ENCODE results near the gene FLNC. TPM values are rescaled to one million over a fixed set of nuclear protein-coding genes. Genes with fewer than 3 reads are reported as not detected.

FLNC gene
- total and polyA plus RNA-seq, 2 of the 4 experiments (the other 2 are of a cell fraction): 116 to 154 TPM

- Histone ChIP-seq H3K4me3 (ENCODE audit: insufficient read depth, low read depth, low read length) (no peak overlapping the region), H3K36me3 (ENCODE audit: control insufficient read depth, insufficient read depth, low read length) (peaks cover 15% of the 10 kb centered on the region; the same call in 1 of the 2 replicates)
These were observed 30.8 kb upstream of the FLNC start for GRCh38 chr7:128799451-128799850.

More at GRCh38 chr7:128799451-128799850, 30.8 kb upstream of the FLNC start:
- no CpG with 5 or more reads among the region's 2 CpGs for WGBS, 2 experiments (ENCODE audit: extremely low coverage in 2 of 2, insufficient read length in 1 of 2)
- no peak overlapping the region for H4K91ac ChIP-seq (ENCODE audit: insufficient read depth, low read depth, low read length)
- H3K4me2 ChIP-seq (ENCODE audit: low read depth, low read length): no peak overlapping the region
- no peak overlapping the region for H2AK9ac ChIP-seq (replicated peaks; ENCODE audit: low read depth, low read length, poor library complexity)
- CTCF ChIA-PET: no interaction called here
- dilution Hi-C loops (cut with HindIII; ENCODE audit: low sequenced_read_pairs, unreplicated experiment): no loop called here
- H3K56ac ChIP-seq (ENCODE audit: extremely low read depth, insufficient read depth, low read length): no peak overlapping the region
- no peak overlapping the region for H3K9ac ChIP-seq (ENCODE audit: low read depth, low read length)
- H4K20me1 ChIP-seq (ENCODE audit: insufficient read depth, low read length): no peaks in the 10 kb centered on the region
- no peak overlapping the region for H2BK20ac ChIP-seq (ENCODE audit: low read depth, low read length)
- H3K27me3 ChIP-seq (ENCODE audit: control insufficient read depth, insufficient read depth, low read length): no peaks in the 10 kb centered on the region
- no TSS peak for BruUV-seq (replicated peaks)
- no peak overlapping the region for H2AK5ac ChIP-seq (ENCODE audit: low read depth, low read length)
- intact Hi-C loops (cut with micrococcal nuclease): no loop called here
- DNase-seq: no peak
- ATAC-seq (ENCODE audit: low read depth): no peak
- no peaks in the 10 kb centered on the region for H3K9me3 ChIP-seq (ENCODE audit: control insufficient read depth, insufficient read depth, low read length)
- TF ChIP-seq MXI1 (IDR thresholded peaks at IDR 0.05; ENCODE audit: borderline replicate concordance, low read depth, low read length) (no peak), RFX5 (IDR thresholded peaks at IDR 0.05; ENCODE audit: low read depth, low read length) (no peak), POLR2A (IDR thresholded peaks at IDR 0.05; ENCODE audit: low read depth, low read length) (no peak), NFE2L2 (IDR thresholded peaks at IDR 0.05; ENCODE audit: low read depth, low read length) (no peak), SMC3 (IDR thresholded peaks at IDR 0.05; ENCODE audit: low read depth, low read length) (no peak), MAFK (IDR thresholded peaks at IDR 0.05; ENCODE audit: low read depth, low read length) (no peak), MAZ (IDR thresholded peaks at IDR 0.05; ENCODE audit: borderline replicate concordance, low read depth, low read length) (no peak), CTCF (conservative IDR thresholded peaks at IDR 0.05; ENCODE audit: low read depth, low read length) (no peak)
- no peak overlapping the region for H4K8ac ChIP-seq (ENCODE audit: low read depth in 2 of 2, low read length in 2 of 2)
- H2BK15ac ChIP-seq (ENCODE audit: low read depth, low read length): no peak overlapping the region
- H2BK120ac ChIP-seq (ENCODE audit: low read depth, low read length): no peak overlapping the region
- peaks cover 2% of the 10 kb centered on the region; the same call in 1 of the 2 replicates for H3K9me1 ChIP-seq (ENCODE audit: insufficient read depth, low read length)
- H4K5ac ChIP-seq (ENCODE audit: low read depth, low read length): no peak overlapping the region
- no peak overlapping the region for H2AFZ ChIP-seq (replicated peaks; ENCODE audit: low read length, poor library complexity)
- H3K4me1 ChIP-seq (ENCODE audit: control insufficient read depth, insufficient read depth, low read length): peaks cover 3% of the 10 kb centered on the region
- no peak overlapping the region for H3K23ac ChIP-seq (ENCODE audit: low read depth, low read length)
- no peak overlapping the region for H3K18ac ChIP-seq (ENCODE audit: low read depth, low read length)
- no peak overlapping the region for H3K27ac ChIP-seq (ENCODE audit: insufficient read depth, low read length)
- no peak overlapping the region for H3K4ac ChIP-seq (ENCODE audit: low read depth, low read length)
- no peak overlapping the region for H2BK5ac ChIP-seq (ENCODE audit: low read depth, low read length, poor library complexity, severe bottlenecking)
- no peaks in the 10 kb centered on the region for H3K79me1 ChIP-seq (ENCODE audit: low read depth in 1 of 2, low read length in 2 of 2)
- H3K14ac ChIP-seq (replicated peaks; ENCODE audit: low read depth, low read length): no peak overlapping the region
- in situ Hi-C loops (cut with MboI; ENCODE audit: low sequenced_read_pairs): no loop called here
- POLR2A ChIA-PET (ENCODE audit: unreplicated experiment): no interaction called here

Data from IMR-90 (cell line).